Measurements from ENCODE around the gene SCLY. TPM values are rescaled to one million over a fixed set of nuclear protein-coding genes. Genes with fewer than 3 reads are reported as not detected.

The SCLY gene
- polyA plus RNA-seq, 3 donors: 23.0 to 33.3 (median 25.5) TPM

GRCh38 chr2:238097201-238097987 lies 36.6 kb downstream of the SCLY start:
- DNase-seq: no peak

GRCh38 chr2:238097988-238098871 lies 37.4 kb downstream of the SCLY start:
- no peak for DNase-seq

- no peak for DNase-seq
These were observed 38.3 kb downstream of the SCLY start for GRCh38 chr2:238098901-238099713.

GRCh38 chr2:238099714-238100048 lies 38.9 kb downstream of the SCLY start:
- no peak for DNase-seq

- no peak for DNase-seq
These were observed 39.4 kb downstream of the SCLY start, which contains the start of gene ESPNL for GRCh38 chr2:238100049-238100820. Gene ESPNL (plus strand): TSS chr2:238100340. CDS start chr2:238100420, 80 bp downstream.

- no peak for DNase-seq
These were observed 40.3 kb downstream of the SCLY start for GRCh38 chr2:238100821-238101771.

GRCh38 chr2:238101891-238102841 lies 41.4 kb downstream of the SCLY start:
- DNase-seq: no peak

GRCh38 chr2:238102865-238103264 lies 42.1 kb downstream of the SCLY start:
- DNase-seq: no peak

- DNase-seq: no peak
These were observed 42.8 kb downstream of the SCLY start for GRCh38 chr2:238103465-238104225.

GRCh38 chr2:238104226-238104690 lies 43.5 kb downstream of the SCLY start:
- DNase-seq: no peak

GRCh38 chr2:238104691-238105371 lies 44.0 kb downstream of the SCLY start:
- no peak for DNase-seq

GRCh38 chr2:238105506-238106338 lies 44.9 kb downstream of the SCLY start:
- no peak for DNase-seq

- DNase-seq: no peak
These were observed 45.5 kb downstream of the SCLY start for GRCh38 chr2:238106339-238106697.

GRCh38 chr2:238106698-238107524 lies 46.1 kb downstream of the SCLY start:
- no peak for DNase-seq
